DND-41 (cell line): ENCODE measurements around the gene ARIH2.

ENCODE experiments used
- EZH2 ChIP-seq: IDR thresholded peaks from 3 replicates; pipeline ENCODE4 v1.6.1; 2012; ENCODE audit warnings: borderline replicate concordance, low read depth, mild to moderate bottlenecking, moderate library complexity, low read length, inconsistent platforms; ENCODE audit not compliant: severe bottlenecking
- TF ChIP-seq, protein P1 (sequence below): IDR thresholded peaks from 2 replicates; pipeline ENCODE4 v1.5.1; 2012; ENCODE audit warnings: borderline replicate concordance, low read length, moderate library complexity, mild to moderate bottlenecking; ENCODE audit not compliant: poor library complexity, severe bottlenecking; ENCODE audit errors: extremely low read depth

DNA sequence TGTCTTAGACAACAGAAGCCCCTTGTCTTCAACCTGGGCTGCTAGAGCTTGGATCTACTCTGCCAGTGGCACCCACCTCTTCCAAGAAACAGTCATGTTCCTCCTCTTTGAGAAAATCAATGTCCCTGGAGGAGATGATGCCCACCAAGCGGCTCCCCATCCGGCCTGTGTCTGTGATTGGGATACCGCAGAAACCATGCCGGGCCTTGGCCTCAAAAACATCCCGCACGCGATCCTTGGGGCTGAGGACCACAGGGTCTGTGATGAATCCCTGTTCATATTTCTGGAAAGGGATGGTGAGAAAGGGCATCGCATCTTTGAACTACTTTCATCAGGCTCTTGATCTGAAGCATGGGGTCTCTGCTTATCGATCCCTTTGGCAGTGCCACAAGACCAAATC lies 109.0 kb downstream of the ARIH2 start:
- no peak for TF ChIP-seq EZH2
- TF ChIP-seq, protein P1, sequence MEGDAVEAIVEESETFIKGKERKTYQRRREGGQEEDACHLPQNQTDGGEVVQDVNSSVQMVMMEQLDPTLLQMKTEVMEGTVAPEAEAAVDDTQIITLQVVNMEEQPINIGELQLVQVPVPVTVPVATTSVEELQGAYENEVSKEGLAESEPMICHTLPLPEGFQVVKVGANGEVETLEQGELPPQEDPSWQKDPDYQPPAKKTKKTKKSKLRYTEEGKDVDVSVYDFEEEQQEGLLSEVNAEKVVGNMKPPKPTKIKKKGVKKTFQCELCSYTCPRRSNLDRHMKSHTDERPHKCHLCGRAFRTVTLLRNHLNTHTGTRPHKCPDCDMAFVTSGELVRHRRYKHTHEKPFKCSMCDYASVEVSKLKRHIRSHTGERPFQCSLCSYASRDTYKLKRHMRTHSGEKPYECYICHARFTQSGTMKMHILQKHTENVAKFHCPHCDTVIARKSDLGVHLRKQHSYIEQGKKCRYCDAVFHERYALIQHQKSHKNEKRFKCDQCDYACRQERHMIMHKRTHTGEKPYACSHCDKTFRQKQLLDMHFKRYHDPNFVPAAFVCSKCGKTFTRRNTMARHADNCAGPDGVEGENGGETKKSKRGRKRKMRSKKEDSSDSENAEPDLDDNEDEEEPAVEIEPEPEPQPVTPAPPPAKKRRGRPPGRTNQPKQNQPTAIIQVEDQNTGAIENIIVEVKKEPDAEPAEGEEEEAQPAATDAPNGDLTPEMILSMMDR = no peak
